Measurements from ENCODE around the gene UBASH3B.
"Not testable (repeated sequence)": the region's sequence is repeated elsewhere in the genome, so short reads cannot be mapped to it uniquely, and the experiment has no call there.

Gene UBASH3B

DNA sequence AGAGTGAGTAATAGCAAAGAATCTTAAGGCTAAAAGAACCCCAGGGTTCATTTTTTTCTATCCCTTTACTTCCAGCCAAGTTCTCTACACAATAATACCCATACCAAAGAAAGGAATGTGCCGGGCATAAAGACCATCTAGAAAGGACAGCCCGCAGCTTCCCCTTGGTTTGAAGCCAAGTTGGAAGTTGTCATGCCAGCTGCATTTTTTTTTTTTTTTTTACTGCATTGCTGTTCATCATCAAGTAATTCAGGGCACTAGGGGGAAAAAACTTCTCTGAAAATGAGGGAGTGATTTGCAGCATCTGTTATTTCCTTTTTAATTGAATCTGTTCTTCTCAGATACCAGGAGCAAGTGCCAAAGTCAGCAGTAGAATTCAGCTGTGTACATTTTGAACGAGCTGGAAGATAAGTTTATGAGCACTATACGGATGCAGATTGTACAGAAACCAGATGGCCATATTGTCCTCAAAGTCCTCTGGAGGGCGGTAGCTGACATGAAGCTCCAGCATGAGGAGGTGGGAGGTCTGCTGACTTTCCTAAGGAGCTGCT lies 56.4 kb downstream of the UBASH3B start:
- no peak for DNase-seq

- no peak for DNase-seq
Observed at GRCh38 chr11:122714004-122714403, 58.5 kb downstream of the UBASH3B start.

- no peak for DNase-seq
Observed at GRCh38 chr11:122714484-122714883, 59.0 kb downstream of the UBASH3B start.

DNA sequence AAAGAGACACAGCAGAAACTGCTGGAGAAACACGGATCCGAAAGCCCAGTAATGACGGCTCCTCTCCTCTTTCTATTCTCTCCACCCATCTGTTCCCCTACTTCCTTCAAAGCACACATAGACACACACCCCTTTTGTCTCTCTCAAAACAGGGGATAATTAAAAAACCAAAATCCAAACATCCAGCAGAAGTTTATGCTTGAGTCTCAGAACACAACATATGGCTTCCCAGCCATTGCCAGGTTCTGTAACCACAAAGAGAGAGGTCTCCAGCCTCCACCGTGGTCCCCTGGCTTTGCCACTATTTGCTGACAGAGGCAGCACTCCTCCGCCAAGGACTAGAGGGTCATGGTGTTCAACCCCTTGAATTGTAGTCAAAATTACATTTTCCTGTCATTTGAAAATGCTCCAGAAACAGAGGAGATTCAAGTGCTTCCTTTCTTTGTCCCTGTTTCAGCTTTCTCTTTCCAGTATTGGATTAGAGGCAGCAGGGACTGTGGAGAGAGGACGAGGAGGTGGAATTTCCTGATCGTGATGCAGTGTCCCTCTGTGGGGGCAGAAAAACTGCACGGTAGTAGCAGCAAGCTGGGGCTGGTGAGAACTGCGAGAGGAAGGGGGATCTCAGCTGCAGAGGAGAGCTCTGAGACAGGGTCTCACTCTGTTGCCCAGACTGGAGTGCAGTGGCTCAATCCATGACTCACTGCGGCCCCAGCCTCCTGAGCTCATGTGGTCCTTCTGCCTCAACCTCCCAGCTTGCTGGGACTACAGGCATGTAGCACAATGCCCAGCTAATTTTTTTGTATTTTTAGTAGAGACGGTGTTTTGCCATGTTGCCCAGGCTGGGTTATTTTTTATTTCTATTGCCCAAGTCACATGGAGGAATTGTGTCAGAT lies 60.3 kb downstream of the UBASH3B start:
- DNase-seq = no peak

GRCh38 chr11:122717264-122717867 lies 61.8 kb downstream of the UBASH3B start:
- peak; percentile 29 for DNase-seq

DNA sequence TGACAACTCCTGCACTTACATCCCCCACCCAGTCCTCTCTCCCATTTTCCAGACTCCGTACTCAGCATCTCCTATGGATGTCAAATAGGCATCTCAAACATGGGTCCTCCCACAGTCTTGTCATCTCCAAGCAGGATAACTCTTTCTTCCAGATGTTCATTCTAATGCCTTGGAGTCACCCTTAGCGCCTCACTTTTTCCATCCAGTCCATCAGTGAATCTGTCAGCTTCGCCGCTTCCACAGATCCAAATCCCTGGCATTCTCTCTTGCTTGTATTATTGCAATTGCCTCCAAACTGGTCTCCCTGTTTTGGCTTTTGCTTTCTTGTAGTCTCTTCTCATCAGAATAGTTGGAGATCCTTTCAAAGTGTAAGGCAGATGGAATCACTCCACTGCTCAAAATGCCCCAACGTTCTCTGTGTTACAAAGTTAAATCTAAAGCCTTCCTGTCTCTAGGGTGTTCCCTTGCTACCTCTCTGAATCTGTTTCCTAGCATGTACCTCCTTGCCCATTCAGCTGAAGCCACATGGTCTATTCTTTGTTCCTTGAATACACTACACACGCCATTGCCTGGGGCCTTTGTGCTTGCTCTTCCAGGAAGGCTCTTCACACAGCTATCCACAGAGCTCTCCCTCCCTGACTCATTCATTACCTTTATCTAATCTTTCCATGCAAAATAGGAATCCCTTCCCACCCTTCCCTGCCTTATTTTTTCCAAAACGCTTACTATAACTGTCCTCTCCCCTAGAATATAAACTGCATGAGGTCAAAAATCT lies 64.8 kb downstream of the UBASH3B start:
- DNase-seq = no peak

DNA sequence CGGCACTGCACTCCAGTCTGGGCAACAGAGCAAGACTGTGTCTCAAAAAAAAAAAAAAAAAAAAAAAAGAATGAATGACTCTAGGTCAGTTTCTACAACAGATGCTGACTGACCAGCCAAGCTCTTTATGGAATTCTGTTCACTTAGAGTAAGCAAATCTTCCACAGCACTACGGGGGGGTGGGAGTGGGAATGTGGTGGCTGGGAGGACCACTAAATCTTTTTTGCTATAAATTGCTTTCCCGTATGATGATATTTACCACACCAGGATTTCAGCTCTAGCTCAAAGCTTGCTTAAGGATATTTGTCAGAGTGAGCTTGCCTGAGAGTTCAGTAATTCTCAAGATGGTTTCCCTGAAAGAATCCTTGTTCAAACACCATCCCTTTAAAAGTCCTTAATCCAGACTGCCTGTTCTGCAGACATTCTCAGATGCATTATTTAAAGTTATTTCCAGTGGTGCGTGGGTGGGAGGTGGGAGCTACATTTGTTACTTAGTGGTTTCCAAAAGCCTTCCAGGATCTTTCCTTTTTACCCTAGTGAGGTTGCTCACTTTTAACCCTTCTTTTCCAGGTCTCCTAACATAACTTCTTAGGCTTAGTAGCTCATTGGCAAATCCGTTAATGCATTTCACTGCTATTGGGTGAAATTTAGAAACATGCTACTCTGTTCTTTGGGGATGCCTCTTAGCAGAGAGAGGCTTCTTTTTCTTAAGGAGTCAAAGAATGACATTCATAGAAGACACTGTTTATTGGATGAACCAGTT lies 65.9 kb downstream of the UBASH3B start:
- no peak for DNase-seq

DNA sequence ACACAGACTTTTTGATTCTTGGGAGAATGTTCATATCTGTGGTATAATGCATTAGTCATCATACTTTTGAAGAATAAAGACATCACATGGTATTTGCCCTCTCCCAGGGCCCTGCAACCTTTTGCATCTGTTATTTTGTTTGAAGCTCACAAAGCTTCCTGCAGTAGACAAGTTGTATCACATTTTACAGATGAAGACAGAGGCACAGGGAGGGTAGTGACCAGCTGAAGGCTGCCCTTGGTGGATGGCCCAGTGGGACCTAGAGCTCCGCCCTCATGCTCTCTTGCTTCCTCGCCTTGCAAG lies 66.4 kb downstream of the UBASH3B start:
- DNase-seq = no peak

- no peak for DNase-seq
Observed at GRCh38 chr11:122723106-122723505, 67.6 kb downstream of the UBASH3B start.

DNA sequence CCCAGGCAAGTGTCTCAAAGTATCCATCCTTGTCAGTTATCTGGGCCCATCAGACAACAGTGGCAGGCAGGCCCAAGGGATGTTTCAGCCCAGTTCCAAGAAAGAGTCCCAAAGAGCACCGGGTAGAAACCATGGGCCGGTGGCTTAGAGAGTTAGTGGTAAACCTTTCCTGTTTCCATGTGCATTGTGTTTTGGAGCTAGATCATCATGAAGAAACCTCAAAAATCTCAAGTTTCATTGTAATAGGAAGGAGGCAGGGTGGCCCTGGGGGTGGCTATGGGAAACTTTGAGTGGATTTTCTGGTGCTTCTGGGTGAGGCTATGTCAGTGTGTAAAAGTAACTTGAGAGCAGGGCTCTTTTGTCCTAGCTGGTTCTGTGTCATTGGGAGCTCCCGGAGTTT lies 68.1 kb downstream of the UBASH3B start:
- DNase-seq = peak; percentile 36

- no peak for DNase-seq
Observed at GRCh38 chr11:122724520-122724919, 69.0 kb downstream of the UBASH3B start.

DNA sequence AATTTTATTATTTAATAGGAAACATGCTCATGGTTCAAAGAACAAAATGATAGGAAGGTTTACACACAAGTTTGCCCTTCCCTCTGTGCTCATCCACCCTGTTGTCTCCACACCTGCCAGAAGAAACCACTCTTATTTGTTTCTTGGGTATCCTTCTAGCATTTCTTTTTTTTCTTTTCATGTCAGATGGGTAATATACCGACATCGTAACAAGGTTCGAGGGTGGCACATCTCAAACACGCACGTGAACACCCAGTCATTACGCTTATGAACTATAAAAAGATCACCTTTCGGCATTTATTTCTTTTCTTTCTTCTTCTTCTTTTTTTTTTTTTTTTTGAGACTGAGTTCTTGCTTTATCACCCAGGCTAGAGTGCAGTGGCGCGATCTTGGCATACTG lies 70.5 kb downstream of the UBASH3B start:
- no peak for DNase-seq

DNA sequence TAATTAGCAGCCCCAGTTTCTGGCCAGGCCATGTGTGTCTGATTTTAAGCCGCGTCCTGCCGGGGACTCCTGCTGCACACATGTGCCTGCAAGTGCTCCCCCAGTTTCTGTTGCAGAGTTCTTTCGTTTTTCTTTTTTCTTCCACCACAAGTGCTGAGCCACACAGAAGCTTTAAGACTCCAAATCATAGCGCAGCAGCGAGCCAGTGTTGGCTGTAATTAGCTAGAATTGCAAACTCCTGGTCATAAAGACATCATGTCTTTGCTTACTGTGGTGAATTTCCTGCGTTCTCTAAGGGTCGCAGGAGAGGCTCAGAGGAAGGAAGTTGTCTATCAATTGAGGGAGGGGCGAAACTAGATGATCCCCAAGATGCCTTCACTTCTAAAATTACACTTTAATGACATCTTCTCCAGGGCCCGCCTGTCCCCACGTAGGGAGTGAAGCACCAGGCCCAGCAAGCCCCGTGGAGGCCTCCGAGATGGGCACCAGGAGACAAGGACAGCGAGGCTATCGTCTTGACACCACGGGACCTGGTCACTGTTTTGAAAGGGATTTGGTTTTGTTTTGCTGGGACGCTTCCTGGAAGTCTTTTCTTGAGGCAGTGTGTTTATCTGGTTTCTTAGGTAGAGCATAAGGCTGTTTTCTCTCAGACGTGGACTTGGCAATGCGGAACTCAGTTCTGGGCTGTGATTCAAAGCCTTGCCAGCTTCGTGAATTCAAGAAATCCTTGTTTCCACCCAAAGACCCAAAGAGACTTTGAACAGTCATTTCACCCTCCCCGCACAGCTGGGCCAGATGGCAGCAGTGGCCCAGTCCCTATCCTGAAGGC lies 71.8 kb downstream of the UBASH3B start:
- DNase-seq = peak; percentile 57

DNA sequence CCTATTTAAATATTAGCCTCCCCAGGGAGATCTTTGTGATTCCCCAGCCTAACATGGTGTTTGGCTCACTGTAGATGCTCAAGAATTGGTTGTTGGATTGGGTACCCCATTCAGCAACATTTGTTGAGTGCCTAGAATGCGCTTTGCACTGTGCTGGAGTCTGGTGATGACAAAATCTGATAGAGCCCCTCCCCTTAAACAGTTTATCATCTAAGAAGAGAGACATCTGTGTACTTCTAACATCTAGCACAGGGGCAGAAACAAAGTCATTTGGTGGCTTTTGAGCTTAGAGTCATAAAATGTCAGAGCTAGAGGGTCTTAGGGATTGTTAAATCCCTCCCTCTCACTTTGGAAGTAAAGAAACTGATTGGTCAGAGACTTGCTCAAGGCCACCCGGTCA lies 73.0 kb downstream of the UBASH3B start:
- DNase-seq = no peak

- DNase-seq = no peak
Observed at GRCh38 chr11:122729139-122729538, 73.6 kb downstream of the UBASH3B start.

GRCh38 chr11:122730694-122731093 lies 75.2 kb downstream of the UBASH3B start:
- not testable (repeated sequence) for DNase-seq

GRCh38 chr11:122731500-122731913 lies 76.0 kb downstream of the UBASH3B start:
- no peak for DNase-seq

DNA sequence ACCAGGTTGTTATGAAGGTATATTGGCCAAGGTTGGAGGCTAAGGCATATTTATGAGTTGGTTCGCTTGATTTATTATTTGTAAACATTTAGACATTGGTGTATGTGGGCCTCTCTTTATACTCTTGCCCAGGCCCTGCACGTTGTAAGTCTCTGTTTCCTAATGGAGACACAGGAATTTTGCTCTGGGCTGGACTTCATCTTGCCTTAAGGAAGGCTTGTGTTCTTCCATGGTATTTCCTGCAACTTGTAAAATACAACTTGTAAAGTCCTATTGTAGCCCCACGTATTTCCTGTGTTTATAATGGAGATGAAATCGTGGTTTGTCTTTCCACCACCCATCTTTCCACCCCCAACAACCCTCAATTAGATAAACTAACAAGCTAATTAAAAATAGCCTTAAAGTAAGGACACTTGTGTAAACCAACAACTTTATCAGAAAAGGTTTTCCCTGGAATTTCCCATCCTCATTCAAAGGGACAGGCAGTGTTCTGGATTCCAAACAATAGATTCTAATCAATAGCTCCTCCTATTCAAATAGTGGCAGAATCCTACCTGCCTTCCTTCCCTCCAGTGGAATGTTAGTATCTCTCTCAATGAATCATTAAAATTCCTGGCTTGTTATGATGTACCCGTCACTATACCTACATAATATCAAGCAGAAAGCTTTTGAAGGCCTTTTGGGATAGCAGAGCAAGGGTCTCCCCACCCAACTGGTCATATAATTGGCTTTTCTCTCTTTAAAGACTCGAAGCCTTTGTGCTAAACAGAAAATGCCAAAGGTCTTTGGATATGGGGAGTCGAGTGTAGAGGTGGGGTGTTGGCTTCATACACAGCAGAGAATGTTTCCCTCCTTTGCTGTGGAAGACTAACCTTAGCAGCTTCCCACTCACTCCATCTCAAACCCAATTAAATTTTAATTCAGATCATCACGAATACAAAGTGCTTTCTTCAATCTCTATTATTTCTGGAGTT lies 77.1 kb downstream of the UBASH3B start:
- no peak for DNase-seq

GRCh38 chr11:122733318-122733717 lies 77.8 kb downstream of the UBASH3B start:
- no peak for DNase-seq

DNA sequence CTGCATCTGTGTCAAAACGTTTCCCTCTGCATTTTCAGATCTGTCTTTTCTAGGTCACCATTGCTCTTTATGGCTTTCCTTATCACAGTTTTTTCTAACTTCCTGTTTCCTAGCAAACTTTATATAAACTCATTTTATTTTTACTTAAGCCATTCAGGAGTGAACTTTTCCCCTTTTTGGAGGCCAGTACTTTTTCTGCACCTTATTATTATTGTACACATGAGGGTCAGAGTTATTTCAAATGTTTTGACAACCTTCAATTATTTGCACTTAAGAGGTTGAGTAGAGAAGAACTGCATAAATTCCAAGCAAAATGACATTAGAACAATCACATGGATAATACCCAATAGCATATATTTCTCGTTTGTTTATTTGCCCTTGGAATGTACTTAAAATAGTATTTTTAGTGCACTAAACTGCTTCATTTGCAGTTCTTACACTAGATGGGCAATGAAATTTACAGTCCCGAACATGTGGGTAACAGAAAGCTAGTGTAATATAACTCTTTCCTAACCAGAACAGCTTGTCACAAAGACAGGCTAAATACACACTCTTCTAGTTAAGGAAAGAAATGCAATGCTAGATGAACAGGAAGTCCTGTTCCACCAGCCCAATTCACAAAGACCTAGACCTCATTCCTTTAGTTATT lies 79.5 kb downstream of the UBASH3B start:
- DNase-seq = no peak
